ENCODE data around the gene PARVB.

PARVB gene

GRCh38 chr22:44116331-44116730 is 92.2 kb downstream of the PARVB start:
- no peak for DNase-seq

- DNase-seq = no peak
Measured at GRCh38 chr22:44116755-44117684, 92.9 kb downstream of the PARVB start.

- DNase-seq = no peak
Measured at GRCh38 chr22:44117746-44118145, 93.6 kb downstream of the PARVB start.

- no peak for DNase-seq
Measured at GRCh38 chr22:44118645-44119315, 94.7 kb downstream of the PARVB start.

- no peak for DNase-seq
Measured at GRCh38 chr22:44119669-44120313, 95.7 kb downstream of the PARVB start.

- DNase-seq = no peak
Measured at GRCh38 chr22:44120314-44120704, 96.2 kb downstream of the PARVB start.

- no peak for DNase-seq
Measured at GRCh38 chr22:44125421-44125820, 101.3 kb downstream of the PARVB start.

- DNase-seq = no peak
Measured at GRCh38 chr22:44126807-44127206, 102.7 kb downstream of the PARVB start.

GRCh38 chr22:44127356-44127755 is 103.3 kb downstream of the PARVB start:
- DNase-seq = no peak

- DNase-seq = no peak
Measured at GRCh38 chr22:44128958-44129618, 105.0 kb downstream of the PARVB start.

- DNase-seq = peak; percentile 52
Measured at GRCh38 chr22:44129619-44129976, 105.5 kb downstream of the PARVB start.

GRCh38 chr22:44130076-44130711 is 106.1 kb downstream of the PARVB start:
- peak; percentile 12 for DNase-seq

GRCh38 chr22:44131412-44131811 is 107.3 kb downstream of the PARVB start:
- DNase-seq = no peak

GRCh38 chr22:44131989-44132685 is 108.0 kb downstream of the PARVB start:
- DNase-seq = no peak

GRCh38 chr22:44132724-44133123 is 108.6 kb downstream of the PARVB start:
- DNase-seq = no peak

GRCh38 chr22:44133161-44133560 is 109.1 kb downstream of the PARVB start:
- peak; percentile 70 for DNase-seq

GRCh38 chr22:44133901-44134571 is 109.9 kb downstream of the PARVB start:
- DNase-seq = peak; percentile 39

- DNase-seq = no peak
Measured at GRCh38 chr22:44136112-44136511, 112.0 kb downstream of the PARVB start.

- no peak for DNase-seq
Measured at GRCh38 chr22:44136786-44137185, 112.7 kb downstream of the PARVB start.

- no peak for DNase-seq
Measured at GRCh38 chr22:44137415-44137814, 113.3 kb downstream of the PARVB start.

GRCh38 chr22:44139773-44140172 is 115.7 kb downstream of the PARVB start:
- no peak for DNase-seq

All from fibroblast of skin of right biceps (primary cell).